HG03064 (cell line): ENCODE results near the gene CENATAC.
A peak's percentile ranks its signal among the peaks of the same experiment; 100 is the strongest.
"Not testable (repeated sequence)": the region's sequence is repeated elsewhere in the genome, so short reads cannot be mapped to it uniquely, and the experiment has no call there.

Experiments
- ATAC-seq: cut with Tn5 transposase; IDR thresholded peaks from one replicate; pipeline ENCODE4 v1.9.1; 2021; ENCODE audit warnings: low read depth; ENCODE audit not compliant: unreplicated experiment

Gene CENATAC

DNA sequence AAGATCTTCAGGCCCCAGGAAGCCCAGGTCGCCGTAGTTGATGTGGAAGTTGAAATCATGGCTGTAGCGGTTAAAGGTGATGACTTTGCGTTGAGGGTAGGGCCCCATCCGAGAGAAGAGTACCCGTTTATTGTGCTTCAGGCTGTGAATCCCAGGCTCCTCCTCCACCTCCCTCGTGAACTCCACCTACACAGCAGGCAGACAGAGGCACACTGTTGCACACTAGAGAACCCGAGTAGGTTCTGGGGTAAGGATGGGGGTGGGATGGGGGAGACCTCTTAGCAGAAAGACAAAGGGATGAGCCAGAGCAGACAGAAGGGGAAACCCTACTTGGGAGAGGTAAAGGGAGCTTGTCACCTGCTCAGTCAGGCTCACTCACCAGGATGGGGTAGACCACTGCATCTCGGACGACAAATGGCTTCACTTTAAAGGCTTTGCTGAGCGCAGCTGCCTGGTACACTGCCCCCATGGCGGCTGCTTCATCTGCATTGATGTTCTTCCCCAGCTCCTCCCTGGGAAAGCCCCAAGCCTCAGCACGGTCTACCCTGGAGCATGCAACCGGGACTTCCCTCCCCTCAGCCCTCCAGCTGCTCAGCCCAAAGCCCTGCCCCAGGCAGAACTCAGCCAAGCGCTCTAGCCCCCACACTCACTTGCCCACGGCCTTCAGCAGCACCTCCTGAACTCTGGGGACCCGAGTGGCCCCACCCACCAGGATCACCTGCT is 53.7 kb downstream of the CENATAC start:
- ATAC-seq = no peak

- no peak for ATAC-seq
These were observed 54.4 kb downstream of the CENATAC start for GRCh38 chr11:119052163-119052814.

- no peak for ATAC-seq
These were observed 56.5 kb downstream of the CENATAC start for GRCh38 chr11:119054418-119054817.

GRCh38 chr11:119055901-119056300 is 58.0 kb downstream of the CENATAC start:
- no peak for ATAC-seq

DNA sequence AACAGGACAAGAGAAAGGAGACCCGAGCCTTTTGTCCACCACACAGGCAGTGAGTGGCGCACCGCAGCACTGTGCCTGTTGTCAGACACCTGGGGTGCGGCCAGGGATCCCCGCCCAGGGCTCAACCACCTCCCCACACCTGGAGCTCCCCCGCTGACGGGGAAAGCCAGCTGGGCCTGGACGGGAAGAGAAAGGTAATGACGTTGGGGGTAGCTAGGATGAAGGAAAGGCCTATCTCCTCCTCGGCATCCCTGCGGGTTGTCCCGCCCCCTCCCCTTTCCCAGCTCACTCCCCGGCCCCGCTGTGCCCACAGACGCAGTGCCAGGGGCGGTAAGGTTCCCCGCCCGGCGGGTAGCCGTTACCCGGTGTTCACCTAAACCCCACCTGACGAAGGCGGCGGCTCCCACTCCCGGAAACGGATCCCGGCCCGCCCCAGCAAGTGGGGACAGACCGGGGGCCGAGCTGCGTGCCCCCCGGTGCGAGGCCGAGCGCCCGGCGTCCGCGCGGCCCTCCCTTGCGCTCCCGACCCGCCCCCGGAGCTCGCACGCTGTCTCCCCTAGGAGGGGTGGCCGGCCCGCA is 58.6 kb downstream of the CENATAC start:
- ATAC-seq = peak; percentile 11

GRCh38 chr11:119057000-119057769 is 59.2 kb downstream of the CENATAC start, which contains the start of gene HYOU1:
Gene HYOU1, minus strand, starts transcription at chr11:119057205. Its CDS starts 1,045 bp downstream, at chr11:119056160.
- ATAC-seq = peak; percentile 90

- not testable (repeated sequence) for ATAC-seq
These were observed 61.2 kb downstream of the CENATAC start for GRCh38 chr11:119059128-119059527.

DNA sequence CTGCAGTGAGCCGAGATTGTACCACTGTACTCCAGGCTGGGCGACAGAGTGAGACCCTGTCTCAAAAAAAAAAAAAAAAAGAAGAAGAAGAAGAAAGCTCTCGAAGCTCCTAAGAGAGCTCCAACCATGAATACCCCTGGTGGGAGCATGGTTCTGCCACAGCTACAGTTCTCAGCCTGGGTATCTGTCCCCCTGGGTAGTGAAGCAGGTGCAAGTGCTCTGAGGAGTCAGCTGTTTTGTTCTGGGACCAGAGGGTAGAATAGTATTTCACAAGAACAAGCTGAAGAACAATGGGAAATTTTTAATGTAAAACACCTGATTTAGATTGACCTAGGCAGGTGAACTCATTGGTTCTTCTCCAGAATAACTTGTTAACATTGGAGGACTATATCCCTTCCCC is 63.3 kb downstream of the CENATAC start:
- no peak for ATAC-seq

GRCh38 chr11:119062779-119063178 is 64.8 kb downstream of the CENATAC start:
- ATAC-seq = no peak

GRCh38 chr11:119065369-119065768 is 67.4 kb downstream of the CENATAC start:
- no peak for ATAC-seq
